Calu3 (cell line): ENCODE data around the gene TNFRSF8. TPM values are rescaled to one million over a fixed set of nuclear protein-coding genes. Genes with fewer than 3 reads are reported as not detected.

Experiments used
- BruUV-seq: library from RNA; stranded (reverse); fragments of 400-500 nt; replicated peaks from 2 replicates; lab custom pipeline; 2021; lab: Mats Ljungman, UMichigan
- CTCF ChIA-PET: fragments of 300-600 bp; sonication (Branson Sonifier 250); formaldehyde crosslinking; loops from one replicate; lab custom pipeline; 2022; ENCODE audit warnings: antibody characterized with exemption; lab: Charles Lee
- DNase-seq: peaks from one replicate; pipeline ENCODE4 v3.0.0; 2022
- H3K27ac Mint-ChIP-seq: one replicate; pipeline ENCODE4 v1.8.0; 2022; ENCODE audit warnings: mixed read lengths; ENCODE audit not compliant: unreplicated experiment
- H3K27me3 Mint-ChIP-seq: one replicate; pipeline ENCODE4 v1.8.0; 2022; ENCODE audit warnings: mixed read lengths; ENCODE audit not compliant: unreplicated experiment
- H3K36me3 Mint-ChIP-seq: one replicate; pipeline ENCODE4 v1.8.0; 2022; ENCODE audit warnings: mild to moderate bottlenecking, moderate library complexity, mixed read lengths; ENCODE audit not compliant: insufficient read depth, unreplicated experiment
- H3K4me1 Mint-ChIP-seq: one replicate; pipeline ENCODE4 v1.8.0; 2022; ENCODE audit warnings: mild to moderate bottlenecking, low read depth, mixed read lengths; ENCODE audit not compliant: unreplicated experiment
- H3K4me3 Mint-ChIP-seq: one replicate; pipeline ENCODE4 v1.8.0; 2022; ENCODE audit warnings: mild to moderate bottlenecking, low read depth, moderate library complexity, mixed read lengths; ENCODE audit not compliant: unreplicated experiment
- H3K9me3 Mint-ChIP-seq: one replicate; pipeline ENCODE4 v1.8.0; 2022; ENCODE audit warnings: low read depth, mixed read lengths; ENCODE audit not compliant: unreplicated experiment
- intact Hi-C: fragments of 100-400 bp; cut with micrococcal nuclease; formaldehyde crosslinking; loops from one replicate; pipeline ENCODE4 v1.10.0; 2022; ENCODE audit not compliant: unreplicated experiment
- total RNA-seq: library from RNA; stranded (reverse); gene quantifications from 2 replicates; pipeline ENCODE4 v1.2.3, GENCODE V29; 2022
- TF ChIP-seq, protein P1 (sequence below): fragments of 200-600 bp; IDR thresholded peaks from one replicate; pipeline ENCODE4 v1.8.0; 2022; ENCODE audit warnings: antibody characterized with exemption; ENCODE audit not compliant: unreplicated experiment

Gene TNFRSF8
- total RNA-seq, 1 experiment from 2014 or later: not detected

- CTCF ChIA-PET: interaction anchor here (1.2 kb wide), 1 partner anchor 23 kb away, joined by 3 read pairs; no protein-coding TSS in a partner anchor
- Mint-ChIP-seq H3K4me3 (no peak overlapping the region), H3K27me3 (no peaks in the 10 kb centered on the region), H3K9me3 (no peaks in the 10 kb centered on the region), H3K36me3 (no peaks in the 10 kb centered on the region), H3K4me1 (peaks cover 16% of the 10 kb centered on the region), H3K27ac (no peak overlapping the region)
- BruUV-seq: no TSS peak
- DNase-seq: no peak
- intact Hi-C loops: no loop called here
- TF ChIP-seq, protein P1, sequence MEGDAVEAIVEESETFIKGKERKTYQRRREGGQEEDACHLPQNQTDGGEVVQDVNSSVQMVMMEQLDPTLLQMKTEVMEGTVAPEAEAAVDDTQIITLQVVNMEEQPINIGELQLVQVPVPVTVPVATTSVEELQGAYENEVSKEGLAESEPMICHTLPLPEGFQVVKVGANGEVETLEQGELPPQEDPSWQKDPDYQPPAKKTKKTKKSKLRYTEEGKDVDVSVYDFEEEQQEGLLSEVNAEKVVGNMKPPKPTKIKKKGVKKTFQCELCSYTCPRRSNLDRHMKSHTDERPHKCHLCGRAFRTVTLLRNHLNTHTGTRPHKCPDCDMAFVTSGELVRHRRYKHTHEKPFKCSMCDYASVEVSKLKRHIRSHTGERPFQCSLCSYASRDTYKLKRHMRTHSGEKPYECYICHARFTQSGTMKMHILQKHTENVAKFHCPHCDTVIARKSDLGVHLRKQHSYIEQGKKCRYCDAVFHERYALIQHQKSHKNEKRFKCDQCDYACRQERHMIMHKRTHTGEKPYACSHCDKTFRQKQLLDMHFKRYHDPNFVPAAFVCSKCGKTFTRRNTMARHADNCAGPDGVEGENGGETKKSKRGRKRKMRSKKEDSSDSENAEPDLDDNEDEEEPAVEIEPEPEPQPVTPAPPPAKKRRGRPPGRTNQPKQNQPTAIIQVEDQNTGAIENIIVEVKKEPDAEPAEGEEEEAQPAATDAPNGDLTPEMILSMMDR: no peak
Observed at GRCh38 chr1:12147201-12147701, 84.1 kb downstream of the TNFRSF8 start.

DNA sequence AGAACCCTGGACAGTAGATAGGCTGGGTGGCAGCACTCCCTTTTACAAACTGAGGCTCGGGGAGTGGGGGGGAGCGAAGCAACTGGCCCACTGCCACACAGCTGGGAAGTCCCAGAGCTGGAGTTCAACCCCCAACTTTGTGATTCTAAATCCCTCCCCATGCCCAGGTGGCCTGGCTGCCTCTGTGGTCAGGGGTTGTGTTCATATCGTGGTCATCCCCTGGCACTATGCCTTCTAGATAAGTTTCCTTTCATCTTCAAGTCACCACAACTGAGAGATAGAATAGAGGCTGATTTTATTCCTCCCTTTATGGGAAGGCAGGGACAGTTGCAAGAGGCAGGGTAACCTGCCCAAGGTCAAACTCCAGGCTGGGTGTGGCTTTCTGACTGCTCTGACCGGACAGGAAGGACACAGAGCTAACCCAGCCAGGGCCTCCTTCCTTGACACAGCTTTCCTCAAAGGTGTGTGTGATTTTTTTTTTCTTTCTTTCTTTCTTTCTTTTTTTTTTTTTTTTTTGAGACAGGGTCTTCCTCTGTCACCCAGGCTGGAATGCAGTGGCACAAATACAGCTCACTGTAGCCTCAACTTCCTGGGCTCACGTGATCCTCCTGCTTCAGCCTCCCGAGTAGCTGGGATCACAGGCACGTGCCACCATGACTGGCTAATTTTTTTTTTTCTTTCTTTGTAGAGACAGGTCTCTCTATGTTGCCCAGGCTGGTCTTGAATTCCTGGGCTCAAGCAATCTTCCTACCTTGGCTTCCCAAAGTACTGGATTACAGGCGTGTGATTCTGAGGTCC, 85.3 kb downstream of the TNFRSF8 start:
- Mint-ChIP-seq H3K4me3 (no peak overlapping the region), H3K27me3 (no peaks in the 10 kb centered on the region), H3K9me3 (no peaks in the 10 kb centered on the region), H3K27ac (no peak overlapping the region), H3K36me3 (no peaks in the 10 kb centered on the region), H3K4me1 (peaks cover 20% of the 10 kb centered on the region)
- CTCF ChIA-PET: interaction anchor here (0.6 to 0.8 kb wide), 3 partner anchors 8 to 1195 kb away, joined by 3 read pairs; no protein-coding TSS in a partner anchor
- BruUV-seq: no TSS peak
- intact Hi-C loops: no loop called here
- DNase-seq: no peak
- TF ChIP-seq, protein P1: no peak

DNA sequence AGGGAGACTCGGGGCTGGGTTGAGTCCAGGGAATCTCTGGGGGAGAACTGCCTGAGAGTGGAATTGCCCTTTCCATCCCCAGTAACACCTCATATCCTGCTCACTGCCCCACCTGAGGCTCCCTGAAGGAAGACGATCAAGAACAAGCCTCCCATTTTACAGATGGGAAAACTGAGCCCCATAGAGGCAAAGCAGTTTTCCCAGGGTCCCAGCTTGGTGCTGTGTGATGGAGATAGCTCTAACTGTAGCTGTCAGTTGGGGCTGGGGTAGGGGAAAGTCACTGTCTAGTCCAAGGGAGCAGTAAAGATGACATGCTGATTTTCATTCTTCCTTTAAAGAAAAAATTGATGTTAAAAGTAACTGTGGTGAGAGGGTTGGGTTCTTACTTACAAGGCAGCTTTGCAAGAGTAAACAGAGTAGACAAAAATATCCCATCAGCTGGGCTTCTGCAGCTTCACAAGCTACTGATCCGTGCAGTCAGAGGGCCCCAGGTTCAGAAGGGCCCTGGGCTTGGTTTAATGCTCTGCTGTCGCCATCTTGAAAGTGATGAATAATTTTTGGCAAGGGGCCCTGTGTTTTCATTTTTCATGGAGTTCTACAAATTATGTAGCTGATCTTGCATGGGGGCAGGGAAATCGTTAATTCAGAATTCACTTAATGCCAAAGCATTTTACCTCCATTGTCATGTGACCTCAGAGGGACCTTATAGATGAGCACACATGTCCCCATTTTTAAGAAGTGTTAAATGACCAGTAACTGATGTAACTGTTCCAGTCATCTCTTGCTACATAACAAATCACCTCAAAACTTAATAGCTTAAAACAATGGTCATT, 86.1 kb downstream of the TNFRSF8 start:
- CTCF ChIA-PET: interaction anchor here (0.8 kb wide), 1 partner anchor 28 kb away, joined by 3 read pairs; no protein-coding TSS in a partner anchor
- no peak for DNase-seq
- H3K36me3 Mint-ChIP-seq: no peaks in the 10 kb centered on the region
- H3K4me3 Mint-ChIP-seq: no peak overlapping the region
- TF ChIP-seq, protein P1: no peak
- BruUV-seq: no TSS peak
- peaks cover 17% of the 10 kb centered on the region for H3K4me1 Mint-ChIP-seq
- H3K9me3 Mint-ChIP-seq: no peaks in the 10 kb centered on the region
- intact Hi-C loops: no loop called here
- no peak overlapping the region for H3K27ac Mint-ChIP-seq
- no peaks in the 10 kb centered on the region for H3K27me3 Mint-ChIP-seq

DNA sequence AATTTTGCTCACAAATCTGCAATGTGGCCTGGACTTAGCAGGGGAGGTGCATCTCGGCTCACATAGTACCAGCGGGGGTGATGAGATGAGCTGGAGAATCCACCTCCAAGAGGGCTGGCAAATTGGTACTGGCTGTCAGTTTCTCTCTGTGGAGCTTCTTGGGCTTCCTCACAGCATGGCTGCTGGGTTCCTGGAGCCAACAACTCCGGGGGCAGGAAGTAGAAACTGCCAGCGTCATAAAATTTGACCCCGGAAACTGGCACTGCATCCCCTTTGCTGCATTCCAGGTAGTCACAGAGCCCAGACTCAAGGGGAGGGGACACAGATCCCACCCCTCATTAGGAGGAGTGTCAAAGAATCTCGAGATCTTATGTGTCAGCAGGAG, 86.7 kb downstream of the TNFRSF8 start:
- no peak for DNase-seq
- Mint-ChIP-seq H3K36me3 (no peaks in the 10 kb centered on the region), H3K27me3 (no peaks in the 10 kb centered on the region), H3K4me3 (no peak overlapping the region), H3K9me3 (no peaks in the 10 kb centered on the region), H3K4me1 (peaks cover 17% of the 10 kb centered on the region), H3K27ac (no peak overlapping the region)
- BruUV-seq: no TSS peak
- CTCF ChIA-PET: no interaction called here
- intact Hi-C loops: no loop called here
- TF ChIP-seq, protein P1: no peak
